HG03558 (cell line): Measurements from ENCODE around the gene XIRP1.

ENCODE experiments used
- ATAC-seq: cut with Tn5 transposase; IDR thresholded peaks from one replicate; pipeline ENCODE4 v1.9.1; 2021; ENCODE audit warnings: moderate number of reproducible peaks; ENCODE audit not compliant: unreplicated experiment; ENCODE audit errors: extremely low read depth

Gene XIRP1

DNA sequence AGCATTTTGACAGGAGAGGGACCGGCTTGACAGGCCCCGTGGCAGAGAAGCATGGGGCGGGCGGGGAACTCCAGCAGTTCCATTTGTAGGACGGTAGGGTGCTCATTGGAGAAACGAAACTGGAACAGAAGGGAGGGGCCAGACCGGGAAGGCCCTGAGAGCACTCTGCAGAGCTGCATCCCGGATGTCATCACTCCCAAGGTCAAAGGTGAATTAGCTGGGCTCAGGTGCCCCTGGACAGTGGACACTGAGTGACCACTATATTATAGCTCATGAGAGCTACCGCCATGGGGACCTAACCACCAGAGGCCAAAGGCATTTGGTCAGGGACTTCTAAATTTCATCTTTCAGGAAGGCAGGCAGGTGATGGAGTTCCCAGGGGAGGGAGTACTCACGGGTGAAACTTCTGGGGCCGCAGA lies 46.3 kb downstream of the XIRP1 start:
- ATAC-seq, result no peak

DNA sequence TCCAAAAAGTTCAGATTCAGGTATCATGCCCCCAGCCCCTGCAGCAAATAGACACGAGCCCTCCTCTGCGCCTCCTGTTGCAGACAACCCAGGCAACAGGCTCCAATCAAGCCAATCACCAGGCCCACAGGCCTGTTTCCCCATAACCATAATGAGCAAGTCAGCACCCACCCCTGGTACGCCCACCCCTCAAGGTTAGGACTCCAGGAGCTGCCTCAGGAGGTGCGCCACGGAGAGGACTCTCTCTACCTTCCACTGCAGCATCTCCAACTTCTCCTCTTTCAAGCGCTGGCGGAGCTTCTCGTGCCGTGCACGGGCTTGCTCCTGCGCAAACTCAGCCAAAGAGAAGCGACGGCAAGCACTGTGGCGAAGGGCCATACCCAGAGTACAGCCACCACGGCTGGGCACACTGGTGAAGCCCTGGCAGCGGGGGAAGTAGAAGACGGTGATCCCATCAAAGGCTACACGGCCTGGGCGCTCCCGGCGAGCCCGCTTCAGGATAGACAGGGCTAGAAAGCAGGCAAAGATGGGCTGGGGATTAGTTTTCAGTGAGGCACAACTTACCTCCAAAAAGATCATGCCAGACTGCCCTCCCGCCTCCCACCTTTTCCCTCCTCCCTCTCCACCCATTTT lies 47.5 kb downstream of the XIRP1 start:
- no peak for ATAC-seq

DNA sequence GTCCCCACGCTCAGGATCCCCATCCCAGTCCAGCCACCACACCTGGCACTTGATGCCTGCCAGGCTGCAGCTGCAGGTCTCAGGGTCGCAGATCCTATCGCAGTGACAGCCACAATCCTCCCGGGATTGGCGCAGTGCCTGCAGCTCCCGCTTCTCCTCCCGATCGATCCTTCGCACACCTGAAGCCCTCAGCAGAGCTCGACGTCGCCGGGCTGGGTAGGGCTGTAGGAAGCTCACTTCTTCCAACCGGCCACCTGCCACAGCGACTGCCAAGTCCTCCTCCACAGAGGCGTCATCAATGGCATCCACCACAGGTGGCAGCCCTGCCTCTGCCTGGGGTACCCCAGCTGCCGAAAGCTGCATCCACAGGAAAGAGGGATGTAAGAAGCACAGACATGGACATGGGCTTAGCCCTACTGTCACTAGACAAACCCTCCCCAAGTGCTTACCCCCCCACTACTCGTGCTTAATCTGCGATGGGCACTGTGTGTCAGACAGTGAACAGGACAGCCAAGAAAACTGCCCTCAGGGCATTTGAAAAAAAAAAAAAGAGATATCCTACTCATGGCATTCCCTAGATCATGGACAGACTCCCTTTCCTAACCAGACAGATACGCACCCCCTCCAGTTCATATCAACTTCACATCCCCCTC lies 48.2 kb downstream of the XIRP1 start:
- ATAC-seq, result no peak

DNA sequence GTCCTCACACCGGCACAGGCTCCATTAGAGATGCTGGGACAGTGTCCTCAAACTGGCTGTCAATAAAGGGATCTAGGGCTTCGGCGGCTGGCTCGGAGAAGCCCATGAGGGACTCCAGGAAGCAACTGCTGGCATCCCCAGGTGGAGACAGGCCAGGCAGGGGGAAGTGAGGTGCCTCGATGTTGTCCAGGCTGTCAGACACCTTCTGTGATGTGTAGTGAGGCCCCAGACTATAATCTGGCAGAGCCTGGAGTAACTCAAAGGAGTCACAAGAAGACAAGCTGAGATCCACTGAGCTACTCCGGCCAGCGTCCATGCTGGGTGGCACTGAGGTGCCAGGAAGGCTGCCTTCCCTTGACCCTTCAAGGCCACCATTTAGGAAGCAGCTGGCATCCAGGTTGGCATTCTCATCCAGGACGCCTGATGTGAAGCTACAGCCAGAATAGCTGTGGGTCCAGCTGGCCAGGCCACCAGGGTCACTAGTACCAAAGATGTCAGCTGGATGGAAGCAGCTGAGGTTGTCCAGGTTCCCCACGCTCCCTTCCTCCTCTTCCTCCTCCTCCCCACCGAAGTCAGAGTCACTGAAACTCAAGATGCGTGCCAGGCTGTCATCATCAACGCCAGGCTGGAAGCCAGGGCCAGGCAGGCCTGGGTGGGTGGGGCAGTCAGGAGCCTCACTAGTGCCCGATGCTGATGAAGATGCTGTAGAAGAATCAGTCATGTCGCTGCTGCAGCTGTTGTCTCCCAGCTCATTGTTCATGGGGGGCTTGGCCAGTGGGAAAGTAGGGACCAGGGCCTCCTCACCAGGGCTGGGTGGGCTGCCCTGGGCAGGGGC lies 49.1 kb downstream of the XIRP1 start:
- no peak for ATAC-seq

DNA sequence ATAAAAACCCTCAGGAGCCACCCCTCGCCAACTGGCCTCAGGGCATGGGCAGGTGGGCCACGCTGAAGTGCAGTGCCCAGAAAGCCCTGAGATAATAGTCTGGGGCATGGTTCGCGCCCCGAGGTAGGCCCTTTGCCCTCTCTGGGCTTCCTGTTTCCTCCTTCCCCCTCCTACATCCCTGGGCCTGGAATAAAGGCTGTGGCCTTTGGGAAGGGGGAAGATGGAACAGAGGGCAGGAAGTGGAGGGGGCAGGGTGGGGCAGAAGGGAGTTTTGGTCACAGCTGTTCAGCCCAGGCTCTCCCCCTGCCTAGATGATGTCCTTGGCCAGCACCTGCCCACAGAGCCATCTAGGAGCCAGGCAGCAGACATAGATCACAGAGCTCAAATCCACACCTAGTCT lies 50.3 kb downstream of the XIRP1 start:
- ATAC-seq, result no peak

DNA sequence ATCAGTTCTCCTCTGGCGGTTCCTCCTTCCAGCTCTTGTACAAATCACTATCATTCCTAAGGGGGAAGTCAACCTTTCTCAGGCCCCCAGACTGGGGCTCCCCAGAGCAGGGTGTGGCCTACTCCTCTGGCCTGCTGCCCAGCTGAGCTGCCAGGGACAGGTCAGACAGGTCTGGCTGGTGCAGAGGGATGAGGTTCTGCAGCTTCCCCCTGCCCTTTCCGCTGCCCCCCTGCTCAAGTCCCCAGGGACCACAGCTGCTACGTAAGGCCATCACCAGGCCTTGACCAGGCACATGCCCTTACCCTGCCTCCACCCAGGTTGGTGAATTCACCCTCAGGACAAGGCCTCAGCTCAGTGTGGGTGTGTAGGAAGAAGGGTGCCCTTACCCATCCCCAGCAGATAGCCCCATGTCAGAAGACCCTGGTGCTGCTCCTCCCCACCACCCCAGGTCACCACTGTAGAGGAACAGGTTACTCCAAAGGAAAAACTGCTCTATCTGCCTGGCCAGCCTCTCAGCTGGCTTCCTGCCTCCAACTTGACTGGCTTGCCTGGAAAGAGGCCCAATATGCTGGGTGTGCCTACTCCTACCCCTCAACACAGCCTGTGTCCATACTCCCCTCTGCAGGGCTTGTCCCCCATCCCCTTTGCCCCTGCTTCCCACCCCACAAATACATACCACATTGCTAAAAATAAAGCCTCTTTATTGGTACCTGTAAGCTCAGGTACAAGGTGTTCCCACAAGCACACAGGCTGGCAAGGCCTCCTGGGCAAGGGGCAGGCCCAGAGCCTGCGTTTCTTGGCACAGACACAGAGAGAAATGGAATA lies 51.0 kb downstream of the XIRP1 start:
- no peak for ATAC-seq

DNA sequence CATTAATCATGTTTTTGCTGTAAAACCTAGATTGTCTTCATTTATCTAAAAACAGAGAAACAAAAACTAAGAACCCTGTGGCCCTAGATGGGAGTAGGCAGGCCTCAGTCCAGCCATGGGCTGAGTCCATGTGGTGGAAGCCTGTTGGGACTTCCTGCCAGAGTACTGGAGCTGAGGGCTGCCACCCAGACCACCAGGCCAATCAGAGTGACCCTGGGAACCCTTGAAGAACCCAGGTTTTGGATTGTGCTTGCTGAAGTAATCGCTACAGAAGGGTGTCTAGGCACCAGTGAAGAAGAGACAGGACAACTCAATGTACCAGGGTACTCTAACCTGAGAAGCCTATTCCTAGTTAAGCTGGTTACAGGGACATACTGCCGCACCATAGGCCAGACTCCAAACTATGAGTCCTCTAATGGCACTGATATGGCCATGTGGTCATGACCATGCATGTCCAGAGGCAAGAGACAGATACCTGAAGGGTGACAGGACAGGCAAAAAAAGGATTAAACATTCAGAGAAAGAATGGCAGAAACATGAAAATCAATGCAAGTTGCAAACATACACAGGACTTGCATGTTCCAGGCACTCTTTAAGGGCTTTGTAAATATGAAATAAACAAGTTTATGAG lies 51.9 kb downstream of the XIRP1 start:
- ATAC-seq, result no peak

DNA sequence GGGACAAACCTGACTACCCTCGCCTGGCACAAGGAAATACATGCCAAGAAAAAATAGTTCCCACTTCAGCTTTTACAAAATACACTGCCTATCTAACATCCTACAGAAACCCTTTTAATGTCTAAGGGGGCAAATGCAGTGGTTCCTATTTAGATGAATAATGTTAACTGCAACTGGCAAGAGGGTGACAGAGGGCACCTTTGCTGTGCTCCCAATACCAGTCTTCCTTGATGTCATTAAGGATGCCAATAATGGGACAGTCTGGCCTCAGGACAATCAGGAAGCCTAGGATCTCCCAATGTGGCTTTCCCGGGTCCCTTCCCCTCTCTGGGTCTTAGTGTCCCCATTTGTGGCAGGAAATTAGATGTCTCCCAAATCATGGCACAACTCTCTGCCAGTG lies 53.0 kb downstream of the XIRP1 start:
- no peak for ATAC-seq

DNA sequence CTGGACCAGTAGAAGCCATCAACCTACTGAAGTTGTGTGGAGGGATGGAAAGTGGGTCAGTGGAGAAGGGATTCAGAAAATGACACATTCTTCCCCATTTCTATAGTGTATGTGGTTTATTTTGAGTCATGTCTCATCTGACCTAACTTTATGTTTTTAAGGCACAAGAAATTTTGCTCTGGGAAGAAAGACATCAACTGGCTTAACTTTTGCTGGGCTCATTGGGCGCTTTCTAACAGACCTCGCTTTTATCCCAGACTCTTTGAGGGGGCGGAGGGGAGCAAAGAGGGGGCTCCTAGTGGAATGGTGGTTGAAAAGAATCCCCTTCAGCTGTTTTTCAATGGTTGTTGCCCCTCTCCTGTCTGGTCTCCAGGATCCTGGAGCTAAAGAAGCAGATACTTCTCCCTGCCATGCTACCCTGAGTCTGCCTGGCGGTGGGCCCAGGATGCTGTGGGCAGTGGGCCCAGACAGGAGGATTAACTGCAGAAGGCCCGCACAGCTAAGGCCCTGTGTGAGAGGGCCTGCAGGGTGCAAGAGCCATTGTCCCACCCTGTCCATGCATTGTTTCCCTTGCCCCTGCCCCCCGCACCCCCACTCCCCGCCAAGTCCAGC lies 53.5 kb downstream of the XIRP1 start:
- no peak for ATAC-seq

DNA sequence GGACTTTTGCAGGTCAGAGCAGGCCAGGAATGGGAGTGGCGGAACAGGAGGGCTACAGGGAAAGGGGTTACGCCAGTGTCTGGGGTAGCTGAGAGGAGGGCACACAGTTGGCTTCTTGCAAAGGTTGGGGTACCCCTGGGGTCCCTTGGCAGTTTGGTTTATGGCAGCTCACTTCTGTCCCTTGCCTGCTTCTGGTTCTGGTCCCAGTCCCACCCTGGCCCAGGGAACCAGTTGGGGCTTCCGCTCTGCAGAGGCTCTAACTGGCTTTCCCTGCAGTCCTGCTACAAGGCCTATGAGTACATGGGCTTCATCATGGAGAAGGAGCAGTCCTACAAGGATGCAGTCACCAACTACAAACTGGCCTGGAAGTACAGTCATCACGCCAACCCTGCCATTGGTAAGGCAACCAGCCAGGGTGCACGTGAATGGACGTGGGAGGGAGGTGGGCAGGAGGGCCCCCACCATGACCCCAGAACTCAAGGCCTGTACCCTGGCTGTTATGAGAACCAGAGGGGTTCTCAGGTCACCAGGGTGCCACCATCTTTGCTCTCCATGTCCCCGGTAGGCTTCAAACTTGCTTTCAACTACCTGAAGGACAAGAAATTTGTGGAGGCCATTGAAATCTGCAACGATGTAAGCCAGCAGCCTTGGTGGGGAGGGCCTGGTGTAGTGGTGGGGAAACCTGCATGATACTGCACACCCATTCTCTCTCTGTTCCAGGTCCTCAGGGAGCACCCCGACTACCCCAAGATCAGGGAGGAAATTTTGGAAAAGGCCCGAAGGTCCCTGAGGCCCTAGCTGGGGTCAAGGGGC lies 54.2 kb downstream of the XIRP1 start:
- ATAC-seq, result no peak

DNA sequence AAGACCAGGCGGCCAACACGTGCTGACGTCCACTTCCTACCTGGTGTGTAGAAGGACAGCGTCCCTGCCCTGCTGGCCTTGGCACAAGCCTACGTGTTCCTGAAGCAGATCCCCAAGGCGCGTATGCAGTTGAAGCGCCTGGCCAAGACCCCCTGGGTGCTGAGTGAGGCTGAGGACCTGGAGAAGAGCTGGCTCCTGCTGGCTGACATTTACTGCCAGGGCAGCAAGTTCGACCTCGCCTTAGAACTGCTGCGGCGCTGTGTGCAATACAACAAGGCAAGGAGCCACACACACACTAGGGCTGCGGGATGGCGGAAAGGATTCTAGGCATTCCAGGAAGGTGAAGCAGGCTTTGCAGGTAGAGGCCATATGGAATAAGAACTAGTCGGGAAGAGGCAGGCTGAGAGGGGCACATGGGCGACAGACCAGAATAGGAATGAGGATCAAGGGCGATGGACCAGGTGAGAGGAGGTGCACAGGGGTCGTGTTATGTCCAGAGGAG lies 54.9 kb downstream of the XIRP1 start:
- ATAC-seq, result no peak

DNA sequence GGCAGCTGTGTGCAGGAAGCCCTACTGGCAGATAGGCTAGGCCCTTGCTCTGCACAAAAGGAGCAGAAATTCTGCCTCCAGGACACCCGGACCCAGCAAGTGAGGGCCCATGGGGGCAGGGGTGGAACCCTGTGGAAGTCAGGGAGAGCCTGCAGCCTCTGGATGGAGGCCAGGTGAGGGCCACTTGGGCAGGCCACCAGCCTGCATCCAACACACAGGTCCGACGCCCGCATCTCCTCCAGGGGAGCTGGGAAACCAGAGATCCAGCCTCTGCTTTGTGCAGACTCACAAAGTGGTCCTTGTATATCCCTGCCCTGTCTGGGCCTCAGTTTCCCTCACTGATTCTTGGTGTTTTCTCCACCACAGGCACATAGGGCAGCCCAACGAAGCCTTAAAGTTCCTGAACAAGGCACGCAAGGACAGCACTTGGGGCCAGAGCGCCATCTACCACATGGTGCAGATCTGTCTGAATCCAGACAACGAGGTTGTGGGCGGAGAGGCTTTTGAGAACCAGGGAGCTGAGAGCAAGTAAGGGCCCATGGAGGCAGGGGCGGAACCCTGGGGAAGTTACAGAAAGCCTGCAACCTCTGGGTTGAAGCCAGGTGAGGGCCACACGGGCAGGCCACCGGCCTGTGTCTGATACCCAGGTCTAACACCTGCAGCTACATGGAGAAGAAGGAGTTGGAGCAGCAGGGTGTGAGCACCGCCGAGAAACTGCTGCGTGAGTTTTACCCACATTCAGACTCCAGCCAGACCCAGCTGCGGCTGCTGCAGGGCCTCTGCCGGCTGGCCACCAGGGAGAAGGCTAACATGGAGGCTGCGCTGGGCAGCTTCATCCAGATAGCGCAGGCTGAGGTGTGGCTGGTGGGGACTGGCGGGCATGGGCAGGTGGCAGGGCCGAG lies 55.6 kb downstream of the XIRP1 start:
- no peak for ATAC-seq

DNA sequence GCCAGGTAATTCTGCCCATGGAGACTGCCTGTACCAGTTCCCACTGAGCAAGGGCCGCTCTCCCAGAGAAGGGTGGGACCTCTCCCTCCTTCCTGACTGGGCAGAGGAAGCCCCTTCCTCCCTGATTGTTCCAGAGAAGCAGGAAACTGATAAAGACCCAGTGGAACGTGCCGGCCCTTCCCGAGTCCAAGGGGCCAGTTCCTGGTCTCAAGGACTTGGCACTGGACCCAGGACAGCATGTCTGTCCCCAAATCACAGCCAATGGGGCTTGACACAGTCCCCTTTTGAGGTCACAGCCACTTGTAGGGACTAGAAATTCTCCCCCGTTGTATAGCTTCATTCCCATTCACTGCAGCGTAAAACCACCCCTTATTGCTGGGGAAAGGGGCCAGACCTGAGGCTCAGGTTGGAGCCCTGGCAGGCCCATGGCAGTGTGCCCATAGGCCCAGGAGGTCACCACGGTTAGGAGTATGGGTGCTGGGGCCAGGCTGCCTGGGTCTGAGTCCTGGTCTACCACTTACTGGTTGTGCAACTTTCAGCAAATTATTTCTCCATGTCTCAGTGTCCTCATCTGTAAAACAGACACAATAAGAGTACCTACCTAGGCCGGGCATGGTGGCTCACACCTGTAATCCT lies 57.1 kb downstream of the XIRP1 start:
- no peak for ATAC-seq

DNA sequence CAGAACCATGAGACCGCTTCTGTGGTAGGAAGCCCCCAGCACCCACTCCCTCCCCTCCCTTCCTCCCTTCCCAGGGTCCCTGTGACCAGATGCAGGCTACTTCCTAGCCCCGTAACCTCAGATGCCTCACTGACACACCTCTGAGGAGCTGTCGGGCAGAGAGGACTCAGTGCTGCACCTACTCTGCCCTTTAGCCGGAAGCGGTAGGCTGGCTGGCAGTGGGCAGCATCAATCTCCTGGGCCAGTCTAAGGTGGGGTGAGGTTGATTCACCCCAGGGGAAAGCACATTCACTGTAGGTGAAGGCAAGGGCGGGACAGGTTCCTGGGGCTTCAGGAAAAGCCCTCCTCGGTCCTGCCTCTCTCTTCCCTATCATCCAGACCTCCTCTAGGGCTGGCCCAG lies 58.1 kb downstream of the XIRP1 start:
- ATAC-seq, result no peak

DNA sequence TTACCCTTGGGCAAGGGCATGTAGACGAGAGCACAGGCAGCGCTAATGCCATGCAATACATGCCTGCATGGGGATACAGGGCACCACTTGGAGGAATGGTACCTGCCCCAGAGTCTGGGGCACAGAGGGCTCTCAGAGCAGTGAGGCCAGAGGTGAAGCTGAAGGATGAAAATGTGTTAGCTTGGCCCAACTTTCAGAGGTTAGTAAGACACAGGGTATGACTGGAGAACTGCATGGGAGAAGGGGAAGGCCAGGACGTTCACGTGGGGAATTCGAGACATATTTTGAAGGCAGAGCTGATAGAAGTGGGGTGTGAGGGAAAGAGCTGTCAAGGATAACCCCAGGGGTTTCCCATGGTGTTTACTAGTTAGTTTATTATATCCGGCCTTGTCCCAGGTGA lies 58.6 kb downstream of the XIRP1 start:
- no peak for ATAC-seq
